DND-41 (cell line): ENCODE data around the gene TRRAP.

Experiments used
- ATAC-seq: fragments of 200-7000 bp; cut with Tn5 transposase; 3 replicates; pipeline ENCODE4 v1.9.1; 2021; ENCODE audit warnings: low read depth; ENCODE audit not compliant: insufficient read depth
- DNase-seq: peaks from one replicate; pipeline ENCODE4 v3.0.0-alpha.2; 2020
- H2AFZ ChIP-seq: 2 replicates; pipeline ENCODE4 v1.6.0; 2012; ENCODE audit warnings: low read depth, low read length
- H3K27ac ChIP-seq: 2 replicates; pipeline ENCODE4 v1.5.1; 2012; ENCODE audit warnings: low read length, inconsistent platforms
- H3K27me3 ChIP-seq: fragments of 200-600 bp; sonication (generic); 2 replicates; pipeline ENCODE4 v1.6.0; 2012; ENCODE audit warnings: low read length, mild to moderate bottlenecking, inconsistent platforms; ENCODE audit not compliant: insufficient read depth, poor library complexity
- H3K36me3 ChIP-seq: 2 replicates; pipeline ENCODE4 v1.5.1; 2012; ENCODE audit warnings: low read length, inconsistent platforms; ENCODE audit not compliant: insufficient read depth
- H3K4me1 ChIP-seq: 2 replicates; pipeline ENCODE4 v1.5.1; 2012; ENCODE audit warnings: mild to moderate bottlenecking, low read length; ENCODE audit not compliant: insufficient read depth
- H3K4me2 ChIP-seq: 2 replicates; pipeline ENCODE4 v1.6.0; 2012; ENCODE audit warnings: mild to moderate bottlenecking, moderate library complexity, low read length, inconsistent platforms; ENCODE audit not compliant: insufficient read depth
- H3K4me3 ChIP-seq, 2 experiments: fragments of 200-600 bp in 1 of 2; shearing (Covaris generic) in 1 of 2; 2 replicates each; pipeline ENCODE4 v1.5.1; 2012 to 2016; ENCODE audit warnings: inconsistent platforms in 2 of 2, low read length in 2 of 2, mild to moderate bottlenecking in 2 of 2, low read depth in 1 of 2, moderate library complexity in 1 of 2
- H3K79me2 ChIP-seq: 2 replicates; pipeline ENCODE4 v1.6.0; 2012; ENCODE audit warnings: low read length, inconsistent platforms; ENCODE audit not compliant: insufficient read depth
- H3K9ac ChIP-seq: 2 replicates; pipeline ENCODE4 v1.6.0; 2012; ENCODE audit warnings: low read depth, mild to moderate bottlenecking, inconsistent platforms, low read length, moderate library complexity
- H3K9me3 ChIP-seq: 2 replicates; pipeline ENCODE4 v1.5.1; 2012; ENCODE audit warnings: low read length, moderate library complexity, mild to moderate bottlenecking, inconsistent platforms; ENCODE audit not compliant: insufficient read depth, severe bottlenecking
- H4K20me1 ChIP-seq: 2 replicates; pipeline ENCODE4 v1.6.0; 2012; ENCODE audit warnings: low read length; ENCODE audit not compliant: insufficient read depth
- CTCF ChIP-seq: IDR thresholded peaks from 2 replicates; pipeline ENCODE4 v1.5.1; 2012; ENCODE audit warnings: borderline replicate concordance, low read length, moderate library complexity, mild to moderate bottlenecking; ENCODE audit not compliant: poor library complexity, severe bottlenecking; ENCODE audit errors: extremely low read depth
- EZH2 ChIP-seq: IDR thresholded peaks from 3 replicates; pipeline ENCODE4 v1.6.1; 2012; ENCODE audit warnings: borderline replicate concordance, low read depth, mild to moderate bottlenecking, moderate library complexity, low read length, inconsistent platforms; ENCODE audit not compliant: severe bottlenecking

Gene TRRAP

GRCh38 chr7:98862716-98863420 lies 15.5 kb upstream of the TRRAP start:
- H4K20me1 ChIP-seq: no peaks in the 10 kb centered on the region
- no peak overlapping the region for H3K27ac ChIP-seq
- H3K4me1 ChIP-seq: no peaks in the 10 kb centered on the region
- TF ChIP-seq EZH2 (no peak), CTCF (no peak)
- H3K9ac ChIP-seq: no peak overlapping the region
- no peaks in the 10 kb centered on the region for H3K79me2 ChIP-seq
- DNase-seq (no peak), ATAC-seq (no peak)
- H3K27me3 ChIP-seq: no peaks in the 10 kb centered on the region
- no peaks in the 10 kb centered on the region for H3K9me3 ChIP-seq
- no peak overlapping the region for H3K4me2 ChIP-seq
- H2AFZ ChIP-seq: no peak overlapping the region
- no peak overlapping the region for H3K4me3 ChIP-seq
- H3K36me3 ChIP-seq: no peaks in the 10 kb centered on the region

GRCh38 chr7:98863601-98864000 lies 14.7 kb upstream of the TRRAP start:
- TF ChIP-seq EZH2: no peak
- H3K79me2 ChIP-seq: no peaks in the 10 kb centered on the region
- no peaks in the 10 kb centered on the region for H3K9me3 ChIP-seq
- H3K4me1 ChIP-seq: no peaks in the 10 kb centered on the region
- H3K9ac ChIP-seq: no peak overlapping the region
- H3K4me3 ChIP-seq: no peak overlapping the region
- H3K4me2 ChIP-seq: no peak overlapping the region
- no peak for ATAC-seq
- no peaks in the 10 kb centered on the region for H3K36me3 ChIP-seq
- H4K20me1 ChIP-seq: no peaks in the 10 kb centered on the region
- no peak overlapping the region for H2AFZ ChIP-seq
- DNase-seq: no peak
- H3K27me3 ChIP-seq: no peaks in the 10 kb centered on the region
- H3K27ac ChIP-seq: no peak overlapping the region

- Histone ChIP-seq H3K27ac (no peak overlapping the region), H3K4me2 (no peak overlapping the region), H3K27me3 (no peaks in the 10 kb centered on the region), H3K4me3 (no peak overlapping the region), H3K4me1 (no peaks in the 10 kb centered on the region), H2AFZ (no peak overlapping the region), H3K9ac (no peak overlapping the region), H4K20me1 (no peaks in the 10 kb centered on the region), H3K79me2 (no peaks in the 10 kb centered on the region), H3K36me3 (no peaks in the 10 kb centered on the region), H3K9me3 (no peaks in the 10 kb centered on the region)
- TF ChIP-seq CTCF: no peak
- no peak for TF ChIP-seq EZH2
- DNase-seq: no peak
- ATAC-seq: no peak
Observed at GRCh38 chr7:98864731-98865453, 13.4 kb upstream of the TRRAP start.

- H3K4me3 ChIP-seq: no peak overlapping the region
- H2AFZ ChIP-seq: no peak overlapping the region
- H3K4me2 ChIP-seq: no peak overlapping the region
- H3K27me3 ChIP-seq: no peaks in the 10 kb centered on the region
- ATAC-seq (no peak), DNase-seq (no peak)
- no peaks in the 10 kb centered on the region for H3K36me3 ChIP-seq
- H3K79me2 ChIP-seq: no peaks in the 10 kb centered on the region
- no peaks in the 10 kb centered on the region for H3K9me3 ChIP-seq
- no peak overlapping the region for H3K27ac ChIP-seq
- H3K9ac ChIP-seq: no peak overlapping the region
- no peaks in the 10 kb centered on the region for H4K20me1 ChIP-seq
- H3K4me1 ChIP-seq: peaks cover 12% of the 10 kb centered on the region
- TF ChIP-seq CTCF (no peak), EZH2 (no peak)
Observed at GRCh38 chr7:98866351-98866750, 12.0 kb upstream of the TRRAP start.
